ENCODE data around the gene LILRB2. TPM values are rescaled to one million over a fixed set of nuclear protein-coding genes. Genes with fewer than 3 reads are reported as not detected.
A peak's percentile ranks its signal among the peaks of the same experiment; 100 is the strongest.
"Not testable (repeated sequence)": the region's sequence is repeated elsewhere in the genome, so short reads cannot be mapped to it uniquely, and the experiment has no call there.

Gene LILRB2
- total RNA-seq, 4 donors from 2014 or later = 0.93 to 5.0 (median 1.9) TPM

DNA sequence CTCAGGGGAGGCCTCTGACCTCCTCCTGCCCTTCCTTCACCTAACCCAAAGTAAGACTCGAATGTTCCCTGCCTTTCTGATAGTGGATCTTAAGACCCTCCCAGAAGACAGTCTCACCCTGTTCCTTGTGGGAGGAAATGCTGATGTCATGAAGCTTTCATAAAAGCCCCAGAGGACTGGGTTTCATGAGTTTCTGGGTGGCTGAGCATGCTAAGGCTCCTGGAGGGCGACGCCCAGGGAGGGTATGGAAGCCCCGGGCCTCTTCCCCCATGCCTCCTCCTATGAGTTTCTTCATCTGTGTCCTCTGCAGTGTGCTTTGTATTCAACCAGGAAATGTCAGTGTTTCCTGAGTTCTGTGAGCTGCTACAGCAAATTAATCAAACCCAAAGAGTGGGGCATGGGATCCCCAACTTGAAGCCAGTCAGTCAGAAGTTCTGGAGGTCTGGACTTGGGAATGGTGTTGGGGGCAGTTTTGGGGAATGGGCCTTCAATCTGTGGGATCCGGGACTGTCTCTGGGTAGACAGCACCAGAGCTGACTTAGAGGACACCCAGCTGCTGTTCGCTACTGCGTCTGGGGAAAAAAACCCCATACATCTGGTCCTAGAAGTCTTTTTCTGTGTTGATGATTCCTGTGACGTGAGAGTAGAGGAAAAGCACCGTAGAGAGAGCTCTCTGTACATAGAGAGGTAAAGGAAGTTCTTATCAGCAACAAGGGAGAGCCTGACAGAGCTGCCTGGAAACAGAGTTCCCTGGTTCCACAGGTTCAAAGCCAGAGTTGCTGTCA is 2.0 kb upstream of the LILRB2 start:
- no peak overlapping the region for H3K4me3 ChIP-seq
- H3K27ac ChIP-seq = no peak overlapping the region
- H3K27me3 ChIP-seq = peaks cover 58% of the 10 kb centered on the region
- no peak for ATAC-seq
- peaks cover 0 to 7% (median 0%) of the 10 kb centered on the region in 3 donors for H3K9me3 ChIP-seq
- no peak for TF ChIP-seq EP300 (IDR thresholded peaks at IDR 0.05)
- no peak for TF ChIP-seq POLR2AphosphoS5 (IDR thresholded peaks at IDR 0.05)
- H3K4me1 ChIP-seq = no peaks in the 10 kb centered on the region
- no peaks in the 10 kb centered on the region for H3K36me3 ChIP-seq
- 14 to 40% methylated on average over 1 to 7 of the region's 9 CpGs for WGBS, 2 donors (ENCODE audit: low coverage in 1 of 2)

DNA sequence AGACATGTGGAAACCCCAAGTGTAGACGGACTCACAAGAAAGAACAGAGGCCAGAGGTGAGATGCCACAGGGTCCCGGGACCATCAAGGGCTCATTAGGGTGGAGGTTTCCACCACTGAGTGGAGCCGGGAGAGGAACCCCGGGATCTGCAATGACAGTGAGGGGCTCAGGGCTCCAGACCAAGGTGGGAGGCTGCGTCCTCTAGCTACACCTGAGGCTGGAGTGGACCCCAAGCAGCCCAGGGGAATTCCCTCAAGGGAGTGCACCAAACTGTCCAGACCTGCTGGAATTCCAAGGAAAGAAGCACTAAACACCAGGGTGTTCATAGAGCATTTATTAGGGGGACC is 792 bp upstream of the LILRB2 start:
- H3K27me3 ChIP-seq = peaks cover 68% of the 10 kb centered on the region
- WGBS, 2 donors (ENCODE audit: low coverage in 1 of 2) = 73 to 74% methylated on average over 3 to 4 of the region's 5 CpGs
- not testable (repeated sequence) for H3K9me3 ChIP-seq, H3K36me3 ChIP-seq, H3K27ac ChIP-seq, H3K4me1 ChIP-seq, ATAC-seq, H3K4me3 ChIP-seq

DNA sequence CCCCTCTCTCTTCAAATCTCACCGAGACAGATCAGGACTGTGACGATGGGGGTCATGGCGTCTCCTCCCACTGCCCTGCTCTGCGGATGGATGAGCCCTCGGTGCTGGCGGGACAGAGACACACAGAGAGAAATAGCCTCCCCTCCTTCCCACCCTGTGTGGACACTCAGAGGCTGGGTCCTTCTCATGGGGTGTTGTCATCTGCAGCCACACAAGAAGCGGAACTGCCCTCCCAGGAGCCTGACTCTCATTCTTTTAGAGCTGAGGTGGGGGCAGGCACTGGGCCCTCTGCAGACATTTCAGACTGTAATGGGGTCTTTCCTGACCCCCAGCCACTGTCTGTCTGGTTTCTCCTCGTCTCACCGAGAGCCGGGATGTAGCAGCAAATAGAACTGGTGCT is 469 bp downstream of the LILRB2 start:
- peak overlapping the region in 1 of 2 donors; percentile 27 for H3K4me3 ChIP-seq
- H3K27ac ChIP-seq, H3K9me3 ChIP-seq, H3K36me3 ChIP-seq, H3K4me1 ChIP-seq: not testable (repeated sequence)
- 40% methylated on average over 1 of the region's 10 CpGs; no CpG with 5 or more reads in 1 of the 2 donors for WGBS, 2 donors (ENCODE audit: low coverage in 1 of 2)
- ATAC-seq = peak; percentile 20
- H3K27me3 ChIP-seq = peaks cover 78% of the 10 kb centered on the region

GRCh38 chr19:54280025-54280424 is 885 bp downstream of the LILRB2 start:
- Histone ChIP-seq H3K4me3 (peak overlapping the region in 1 of 2 donors; percentile 27), H3K27me3 (peaks cover 79% of the 10 kb centered on the region)
- not testable (repeated sequence) for H3K27ac ChIP-seq, H3K4me1 ChIP-seq, H3K36me3 ChIP-seq, ATAC-seq, H3K9me3 ChIP-seq
- 20 to 83% methylated on average over 1 to 2 of the region's 4 CpGs for WGBS, 2 donors (ENCODE audit: low coverage in 1 of 2)

- peak overlapping the region in 1 of 2 donors; percentile 27 for H3K4me3 ChIP-seq
- H3K4me1 ChIP-seq = no peaks in the 10 kb centered on the region
- TF ChIP-seq POLR2A (IDR thresholded peaks at IDR 0.05) (no peak), POLR2AphosphoS5 (IDR thresholded peaks at IDR 0.05) (no peak), EP300 (IDR thresholded peaks at IDR 0.05) (no peak)
- TF ChIP-seq, protein P1, sequence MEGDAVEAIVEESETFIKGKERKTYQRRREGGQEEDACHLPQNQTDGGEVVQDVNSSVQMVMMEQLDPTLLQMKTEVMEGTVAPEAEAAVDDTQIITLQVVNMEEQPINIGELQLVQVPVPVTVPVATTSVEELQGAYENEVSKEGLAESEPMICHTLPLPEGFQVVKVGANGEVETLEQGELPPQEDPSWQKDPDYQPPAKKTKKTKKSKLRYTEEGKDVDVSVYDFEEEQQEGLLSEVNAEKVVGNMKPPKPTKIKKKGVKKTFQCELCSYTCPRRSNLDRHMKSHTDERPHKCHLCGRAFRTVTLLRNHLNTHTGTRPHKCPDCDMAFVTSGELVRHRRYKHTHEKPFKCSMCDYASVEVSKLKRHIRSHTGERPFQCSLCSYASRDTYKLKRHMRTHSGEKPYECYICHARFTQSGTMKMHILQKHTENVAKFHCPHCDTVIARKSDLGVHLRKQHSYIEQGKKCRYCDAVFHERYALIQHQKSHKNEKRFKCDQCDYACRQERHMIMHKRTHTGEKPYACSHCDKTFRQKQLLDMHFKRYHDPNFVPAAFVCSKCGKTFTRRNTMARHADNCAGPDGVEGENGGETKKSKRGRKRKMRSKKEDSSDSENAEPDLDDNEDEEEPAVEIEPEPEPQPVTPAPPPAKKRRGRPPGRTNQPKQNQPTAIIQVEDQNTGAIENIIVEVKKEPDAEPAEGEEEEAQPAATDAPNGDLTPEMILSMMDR (IDR thresholded peaks at IDR 0.05) = no peak
- peaks cover 0 to 7% (median 0%) of the 10 kb centered on the region in 3 donors for H3K9me3 ChIP-seq
- ATAC-seq = no peak
- peaks cover 82% of the 10 kb centered on the region for H3K27me3 ChIP-seq
- no peak overlapping the region for H3K27ac ChIP-seq
- no CpG with 5 or more reads among the region's 18 CpGs for WGBS, 2 donors (ENCODE audit: low coverage in 1 of 2)
- H3K36me3 ChIP-seq = no peaks in the 10 kb centered on the region
Measured at GRCh38 chr19:54279406-54279962, 1.4 kb downstream of the LILRB2 start.

DNA sequence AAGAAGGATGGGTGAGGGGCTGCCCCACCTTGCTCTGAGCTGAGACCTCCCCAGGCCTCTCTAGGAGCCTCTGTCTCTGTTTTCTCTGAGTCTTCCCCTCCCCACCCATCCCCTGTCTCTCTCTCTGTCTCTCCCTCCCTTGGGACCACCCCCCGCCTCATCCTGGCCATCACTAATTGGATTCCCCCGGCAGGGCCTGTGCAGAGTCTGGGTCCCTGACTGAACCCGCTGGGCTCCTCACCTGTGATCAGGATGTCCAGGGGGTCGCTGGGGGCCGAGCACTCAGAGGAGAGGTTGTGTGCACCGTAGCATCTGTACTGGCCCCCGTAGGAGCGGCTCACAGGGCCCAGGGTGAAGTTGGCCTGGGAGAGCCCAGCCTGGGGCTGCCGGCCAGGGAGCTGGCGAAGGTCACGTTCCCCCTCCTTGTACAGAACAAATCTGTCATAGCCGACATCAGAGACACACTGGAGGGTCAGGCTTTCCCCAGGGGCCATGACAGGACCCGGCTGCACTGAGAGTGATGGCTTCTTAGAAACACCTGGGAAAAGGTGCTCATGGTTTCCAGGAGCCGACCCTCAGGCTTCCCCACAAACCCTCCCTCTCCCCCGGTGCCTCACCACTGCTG is 2.2 kb downstream of the LILRB2 start:
- H3K27me3 ChIP-seq = peaks cover 77% of the 10 kb centered on the region
- not testable (repeated sequence) for H3K36me3 ChIP-seq, H3K4me1 ChIP-seq, ATAC-seq, H3K9me3 ChIP-seq, H3K4me3 ChIP-seq, H3K27ac ChIP-seq
- 20% methylated on average over 1 of the region's 15 CpGs; no CpG with 5 or more reads in 1 of the 2 donors for WGBS, 2 donors (ENCODE audit: low coverage in 1 of 2)

DNA sequence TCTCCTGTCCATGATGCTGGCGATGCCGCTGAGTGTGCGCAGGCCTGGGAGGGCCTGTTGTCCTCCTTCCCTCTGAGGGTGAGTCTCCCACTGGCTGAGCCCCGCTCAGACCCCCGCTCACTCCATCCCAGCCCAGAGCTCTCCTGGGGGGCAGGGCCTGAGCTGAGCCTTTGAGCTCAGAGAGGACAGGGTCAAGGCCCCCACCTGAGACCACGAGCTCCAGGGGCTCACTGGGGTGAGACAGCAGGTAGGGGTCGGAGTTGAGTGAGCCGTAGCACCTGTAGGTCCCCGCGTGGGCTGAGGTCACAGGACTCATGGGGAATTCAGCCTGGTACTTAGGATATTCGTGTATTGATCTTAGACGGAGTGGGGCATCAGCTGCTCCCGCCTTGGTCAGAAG is 2.9 kb downstream of the LILRB2 start:
- H3K9me3 ChIP-seq, H3K36me3 ChIP-seq, H3K4me1 ChIP-seq, ATAC-seq, H3K4me3 ChIP-seq, H3K27ac ChIP-seq: not testable (repeated sequence)
- 40 to 66% methylated on average over 2 to 4 of the region's 13 CpGs for WGBS, 2 donors (ENCODE audit: low coverage in 1 of 2)
- peaks cover 74% of the 10 kb centered on the region for H3K27me3 ChIP-seq

DNA sequence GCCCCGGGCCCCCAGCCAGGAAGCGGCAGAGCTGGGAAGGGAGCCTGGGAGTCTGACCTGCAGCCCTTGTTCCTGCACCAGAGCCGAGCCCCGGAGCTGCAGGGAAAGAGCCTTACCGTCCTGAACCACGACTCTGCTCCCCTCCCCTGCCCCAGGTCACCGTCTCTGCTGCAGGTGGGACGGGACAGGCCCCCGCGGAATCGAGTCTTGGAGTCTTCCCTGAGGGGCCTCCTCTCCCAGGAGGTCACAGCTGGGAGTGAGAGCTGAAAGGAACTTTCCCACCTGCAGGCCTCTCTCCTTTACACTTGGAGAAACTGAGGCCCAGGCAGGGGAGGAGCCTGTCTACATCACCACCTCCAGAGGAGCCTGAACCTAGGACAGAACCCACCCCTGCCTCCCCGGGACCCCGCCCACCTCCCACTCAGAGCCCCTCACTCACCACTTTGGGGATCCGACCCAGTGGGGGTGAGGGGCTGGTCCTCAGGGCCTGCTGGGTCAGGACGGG is 3.7 kb downstream of the LILRB2 start:
- H3K4me3 ChIP-seq, ATAC-seq, H3K4me1 ChIP-seq, H3K9me3 ChIP-seq, H3K36me3 ChIP-seq, H3K27ac ChIP-seq: not testable (repeated sequence)
- H3K27me3 ChIP-seq = peaks cover 66% of the 10 kb centered on the region
- WGBS, 2 donors (ENCODE audit: low coverage in 1 of 2) = 67% methylated on average over 3 of the region's 15 CpGs; no CpG with 5 or more reads in 1 of the 2 donors

Data from gastroesophageal sphincter (tissue), 4 donors.